Prostate gland (tissue), 2 donors: ENCODE data around the gene NRXN3.

Source experiments
- POLR2A ChIP-seq: fragments of 450-650 bp; IDR thresholded peaks from one replicate; pipeline ENCODE4 v1.6.1; 2016; ENCODE audit warnings: antibody characterized with exemption, mild to moderate bottlenecking
- POLR2AphosphoS5 ChIP-seq: sonication (generic); formaldehyde crosslinking; IDR thresholded peaks from one replicate; pipeline ENCODE4 v1.6.1; 2017; ENCODE audit warnings: antibody characterized with exemption
- TF ChIP-seq, protein P1 (sequence below), 4 experiments: fragments of 200-600 bp in 2 of 4; fragments of 450-650 bp in 2 of 4; sonication (generic) in 2 of 4; IDR thresholded peaks; 1 replicate in 3 of 4; 2 replicates in 1 of 4; pipeline ENCODE4 v1.5.1; 2016 to 2019; ENCODE audit warnings: antibody characterized with exemption in 4 of 4, mild to moderate bottlenecking in 2 of 4, moderate library complexity in 2 of 4

DNA sequence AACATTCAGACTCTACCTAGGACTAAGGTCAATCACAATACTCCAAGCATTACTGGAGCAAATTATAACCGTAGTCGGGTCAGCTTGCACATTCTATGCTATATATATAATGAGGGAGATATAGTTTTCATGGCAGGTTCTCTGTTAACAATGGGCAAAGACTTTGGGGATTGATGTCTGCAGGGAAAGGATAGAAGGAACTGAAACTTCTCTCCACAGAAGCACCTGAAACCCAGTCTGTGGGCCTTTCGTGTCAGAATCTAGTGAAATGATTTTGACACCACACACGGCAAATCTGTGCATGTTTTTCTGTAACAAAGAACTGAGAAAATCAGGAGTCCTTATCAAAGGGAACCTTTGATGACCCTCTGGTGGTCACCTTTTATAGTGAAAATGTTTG lies 847.4 kb downstream of the NRXN3 start:
- TF ChIP-seq, protein P1, sequence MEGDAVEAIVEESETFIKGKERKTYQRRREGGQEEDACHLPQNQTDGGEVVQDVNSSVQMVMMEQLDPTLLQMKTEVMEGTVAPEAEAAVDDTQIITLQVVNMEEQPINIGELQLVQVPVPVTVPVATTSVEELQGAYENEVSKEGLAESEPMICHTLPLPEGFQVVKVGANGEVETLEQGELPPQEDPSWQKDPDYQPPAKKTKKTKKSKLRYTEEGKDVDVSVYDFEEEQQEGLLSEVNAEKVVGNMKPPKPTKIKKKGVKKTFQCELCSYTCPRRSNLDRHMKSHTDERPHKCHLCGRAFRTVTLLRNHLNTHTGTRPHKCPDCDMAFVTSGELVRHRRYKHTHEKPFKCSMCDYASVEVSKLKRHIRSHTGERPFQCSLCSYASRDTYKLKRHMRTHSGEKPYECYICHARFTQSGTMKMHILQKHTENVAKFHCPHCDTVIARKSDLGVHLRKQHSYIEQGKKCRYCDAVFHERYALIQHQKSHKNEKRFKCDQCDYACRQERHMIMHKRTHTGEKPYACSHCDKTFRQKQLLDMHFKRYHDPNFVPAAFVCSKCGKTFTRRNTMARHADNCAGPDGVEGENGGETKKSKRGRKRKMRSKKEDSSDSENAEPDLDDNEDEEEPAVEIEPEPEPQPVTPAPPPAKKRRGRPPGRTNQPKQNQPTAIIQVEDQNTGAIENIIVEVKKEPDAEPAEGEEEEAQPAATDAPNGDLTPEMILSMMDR (IDR thresholded peaks at IDR 0.05): no peak
- TF ChIP-seq POLR2AphosphoS5 (no peak), POLR2A (no peak)
